SK-N-SH (cell line): ENCODE results near the gene KCNQ2. TPM values are rescaled to one million over a fixed set of nuclear protein-coding genes. Genes with fewer than 3 reads are reported as not detected.

Source experiments
- CTCF ChIA-PET: fragments of 300-600, 350-600 bp; formaldehyde crosslinking; extraction: SDS; loops from one replicate; lab custom pipeline; 2021; lab: Yijun Ruan, JAX
- POLR2A ChIA-PET: fragments of 350-600 bp; sonication (Branson Sonifier 250); formaldehyde crosslinking; extraction: SDS; loops from one replicate; lab custom pipeline; 2020; ENCODE audit warnings: antibody characterized with exemption, inconsistent platforms; lab: Yijun Ruan, JAX
- DNase-seq: peaks from one replicate; pipeline ENCODE4 v3.0.0; 2012
- H2AFZ ChIP-seq: fragments of 200-600 bp; sonication (generic); 2 replicates; pipeline ENCODE4 v1.8.1; 2016; ENCODE audit warnings: antibody characterized with exemption, mild to moderate bottlenecking, low read depth
- H3F3A ChIP-seq: fragments of 200-600 bp; sonication (generic); replicated peaks from 2 replicates; pipeline ENCODE3; 2016; ENCODE audit warnings: antibody characterized with exemption, mild to moderate bottlenecking; ENCODE audit not compliant: insufficient read depth
- H3K27ac ChIP-seq, 2 experiments: fragments of 200-500 bp in 1 of 2; fragments of 200-600 bp in 1 of 2; sonication (Bioruptor generic) in 1 of 2; sonication (generic), shearing (Covaris generic) in 1 of 2; 2 replicates each; pipeline versions ENCODE4 v1.5.1 to v1.6.1; 2014 to 2016; ENCODE audit warnings: low read depth in 2 of 2, inconsistent platforms in 1 of 2, low read length in 1 of 2, mild to moderate bottlenecking in 1 of 2, mixed read lengths in 1 of 2
- H3K27me3 ChIP-seq: fragments of 200-600 bp; sonication (generic), shearing (Covaris generic); 2 replicates; pipeline ENCODE4 v1.6.1; 2016; ENCODE audit warnings: mixed run types; ENCODE audit not compliant: insufficient read depth
- H3K36me3 ChIP-seq, 2 experiments: fragments of 200-500 bp in 1 of 2; fragments of 200-600 bp in 1 of 2; sonication (Bioruptor generic) in 1 of 2; sonication (generic) in 1 of 2; replicated peaks in 1 of 2; 2 replicates each; pipeline versions ENCODE3 to v1.5.1; 2014 to 2016; ENCODE audit warnings: low read length in 1 of 2, mild to moderate bottlenecking in 1 of 2; ENCODE audit not compliant: insufficient read depth in 2 of 2, control insufficient read depth in 1 of 2
- H3K4me1 ChIP-seq, 2 experiments: fragments of 200-500 bp in 1 of 2; fragments of 200-600 bp in 1 of 2; sonication (Bioruptor generic) in 1 of 2; sonication (generic), shearing (Covaris generic) in 1 of 2; 2 replicates each; pipeline versions ENCODE4 v1.5.1 to v1.6.1; 2014 to 2016; ENCODE audit warnings: low read depth in 1 of 2, low read length in 1 of 2, mixed run types in 1 of 2; ENCODE audit not compliant: insufficient read depth in 2 of 2, control insufficient read depth in 1 of 2
- H3K4me2 ChIP-seq: fragments of 200-600 bp; sonication (generic), shearing (Covaris generic); 2 replicates; pipeline ENCODE4 v1.6.1; 2017; ENCODE audit warnings: mixed run types
- H3K4me3 ChIP-seq, 2 experiments: fragments of 200-500 bp in 1 of 2; fragments of 200-600 bp in 1 of 2; sonication (Bioruptor generic) in 1 of 2; sonication (generic), shearing (Covaris generic) in 1 of 2; 2 replicates each; pipeline versions ENCODE4 v1.5.1 to v1.8.1; 2014 to 2016; ENCODE audit warnings: low read depth in 2 of 2, inconsistent platforms in 1 of 2, low read length in 1 of 2, mild to moderate bottlenecking in 1 of 2, mixed read lengths in 1 of 2, moderate library complexity in 1 of 2
- H3K79me2 ChIP-seq: fragments of 200-600 bp; sonication (generic); 2 replicates; pipeline ENCODE4 v1.8.1; 2017; ENCODE audit warnings: mild to moderate bottlenecking; ENCODE audit not compliant: insufficient read depth
- H3K9ac ChIP-seq: fragments of 200-600 bp; sonication (generic); 2 replicates; pipeline ENCODE4 v1.6.1; 2017; ENCODE audit warnings: mixed run types
- H3K9me2 ChIP-seq: fragments of 200-600 bp; sonication (generic); 2 replicates; pipeline ENCODE4 v1.6.1; 2017; ENCODE audit warnings: mixed run types
- H3K9me3 ChIP-seq: fragments of 200-600 bp; sonication (generic); 2 replicates; pipeline ENCODE4 v1.6.1; 2017; ENCODE audit warnings: mixed run types, mild to moderate bottlenecking, moderate library complexity
- H4K20me1 ChIP-seq: fragments of 200-600 bp; sonication (generic); 2 replicates; pipeline ENCODE4 v1.6.1; 2017; ENCODE audit warnings: mild to moderate bottlenecking, mixed run types; ENCODE audit not compliant: insufficient read depth
- CHD2 ChIP-seq: fragments of 150-350 bp; IDR thresholded peaks from 2 replicates; pipeline ENCODE4 v1.6.1; 2018; ENCODE audit warnings: low read length; ENCODE audit not compliant: partially characterized antibody
- CTCF ChIP-seq: fragments of 200-600 bp; sonication (generic); IDR thresholded peaks from 2 replicates; pipeline ENCODE4 v1.6.1; 2017; ENCODE audit warnings: antibody characterized with exemption, mild to moderate bottlenecking, moderate library complexity
- FOSL2 ChIP-seq: IDR thresholded peaks from 2 replicates; pipeline ENCODE4 v1.4.0; 2012; ENCODE audit warnings: low read depth, mild to moderate bottlenecking, moderate library complexity, borderline replicate concordance
- FOXJ3 ChIP-seq: sonication (generic); formaldehyde crosslinking; IDR thresholded peaks from 2 replicates; pipeline ENCODE4 v1.5.1; 2020; ENCODE audit warnings: mild to moderate bottlenecking, missing genetic modification reagents
- GABPA ChIP-seq: IDR thresholded peaks from 2 replicates; pipeline ENCODE4 v1.4.0; 2012; ENCODE audit warnings: low read depth, mild to moderate bottlenecking
- GATA2 ChIP-seq: sonication (generic); formaldehyde crosslinking; IDR thresholded peaks from 2 replicates; pipeline ENCODE4 v1.5.0; 2020; ENCODE audit warnings: mild to moderate bottlenecking, missing genetic modification reagents
- JUND ChIP-seq: IDR thresholded peaks from 2 replicates; pipeline ENCODE4 v1.4.0; 2012
- MAX ChIP-seq: IDR thresholded peaks from 2 replicates; pipeline ENCODE4 v1.4.0; 2012; ENCODE audit warnings: low read depth
- NFIC ChIP-seq: IDR thresholded peaks from 2 replicates; pipeline ENCODE4 v1.4.0; 2012; ENCODE audit warnings: borderline replicate concordance
- NRF1 ChIP-seq: IDR thresholded peaks from 2 replicates; pipeline ENCODE4 v1.6.1; 2012; ENCODE audit warnings: low read depth, mild to moderate bottlenecking, low read length
- RAD21 ChIP-seq: IDR thresholded peaks from 2 replicates; pipeline ENCODE4 v1.6.1; 2012; ENCODE audit warnings: mild to moderate bottlenecking, low read length
- RFX5 ChIP-seq: IDR thresholded peaks from 2 replicates; pipeline ENCODE4 v1.6.1; 2012; ENCODE audit warnings: mild to moderate bottlenecking, improper control_type of control experiment, low read length
- SIN3A ChIP-seq: IDR thresholded peaks from 2 replicates; pipeline ENCODE4 v1.6.1; 2012; ENCODE audit warnings: low read depth, mild to moderate bottlenecking, low read length, moderate library complexity, borderline replicate concordance
- TCF12 ChIP-seq: IDR thresholded peaks from 2 replicates; pipeline ENCODE4 v1.4.0; 2012
- USF1 ChIP-seq: IDR thresholded peaks from 2 replicates; pipeline ENCODE4 v1.4.0; 2012; ENCODE audit warnings: low read depth, borderline replicate concordance
- YY1 ChIP-seq: IDR thresholded peaks from 2 replicates; pipeline ENCODE4 v1.4.0; 2012; ENCODE audit warnings: low read depth, mild to moderate bottlenecking
- WGBS: methylation state at CpG from one replicate; pipeline ENCODE4 v1.1.6; 2017; ENCODE audit warnings: low lambda C conversion rate; 5-methylcytosine and 5-hydroxymethylcytosine counted together
- polyA plus RNA-seq, 3 experiments: library from polyadenylated mRNA; depleted of rRNA; stranded (reverse); fragments of >200 nt; gene quantifications; 2 replicates each; pipeline ENCODE4 v1.2.3, GENCODE V29; 2012
- TF ChIP-seq, protein P1 (sequence below): IDR thresholded peaks from 2 replicates; pipeline ENCODE4 v1.6.1; 2012; ENCODE audit warnings: mild to moderate bottlenecking, low read depth, low read length, moderate library complexity

Gene KCNQ2
- polyA plus RNA-seq, 1 of the 3 experiments (the other 2 are of a cell fraction), result 3.9 TPM

GRCh38 chr20:63402860-63403220 lies 69.6 kb downstream of the KCNQ2 start (continued):
- TF ChIP-seq CTCF (no peak), GATA2 (CRISPR knock-in tag) (no peak), MAX (no peak), NFIC (no peak), JUND (no peak), RFX5 (no peak), SIN3A (no peak), CHD2 (no peak)
- TF ChIP-seq, all 33 proteins: peak for 0

GRCh38 chr20:63402181-63402859 lies 70.1 kb downstream of the KCNQ2 start:
- TF ChIP-seq CHD2 (no peak), TCF12 (no peak), CTCF (no peak), USF1 (no peak), YY1 (no peak), RAD21 (no peak), MAX (no peak), FOSL2 (no peak), RFX5 (no peak), FOXJ3 (no peak), GABPA (no peak), NRF1 (no peak), NFIC (no peak)
- TF ChIP-seq, protein P1, sequence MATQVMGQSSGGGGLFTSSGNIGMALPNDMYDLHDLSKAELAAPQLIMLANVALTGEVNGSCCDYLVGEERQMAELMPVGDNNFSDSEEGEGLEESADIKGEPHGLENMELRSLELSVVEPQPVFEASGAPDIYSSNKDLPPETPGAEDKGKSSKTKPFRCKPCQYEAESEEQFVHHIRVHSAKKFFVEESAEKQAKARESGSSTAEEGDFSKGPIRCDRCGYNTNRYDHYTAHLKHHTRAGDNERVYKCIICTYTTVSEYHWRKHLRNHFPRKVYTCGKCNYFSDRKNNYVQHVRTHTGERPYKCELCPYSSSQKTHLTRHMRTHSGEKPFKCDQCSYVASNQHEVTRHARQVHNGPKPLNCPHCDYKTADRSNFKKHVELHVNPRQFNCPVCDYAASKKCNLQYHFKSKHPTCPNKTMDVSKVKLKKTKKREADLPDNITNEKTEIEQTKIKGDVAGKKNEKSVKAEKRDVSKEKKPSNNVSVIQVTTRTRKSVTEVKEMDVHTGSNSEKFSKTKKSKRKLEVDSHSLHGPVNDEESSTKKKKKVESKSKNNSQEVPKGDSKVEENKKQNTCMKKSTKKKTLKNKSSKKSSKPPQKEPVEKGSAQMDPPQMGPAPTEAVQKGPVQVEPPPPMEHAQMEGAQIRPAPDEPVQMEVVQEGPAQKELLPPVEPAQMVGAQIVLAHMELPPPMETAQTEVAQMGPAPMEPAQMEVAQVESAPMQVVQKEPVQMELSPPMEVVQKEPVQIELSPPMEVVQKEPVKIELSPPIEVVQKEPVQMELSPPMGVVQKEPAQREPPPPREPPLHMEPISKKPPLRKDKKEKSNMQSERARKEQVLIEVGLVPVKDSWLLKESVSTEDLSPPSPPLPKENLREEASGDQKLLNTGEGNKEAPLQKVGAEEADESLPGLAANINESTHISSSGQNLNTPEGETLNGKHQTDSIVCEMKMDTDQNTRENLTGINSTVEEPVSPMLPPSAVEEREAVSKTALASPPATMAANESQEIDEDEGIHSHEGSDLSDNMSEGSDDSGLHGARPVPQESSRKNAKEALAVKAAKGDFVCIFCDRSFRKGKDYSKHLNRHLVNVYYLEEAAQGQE, result no peak
- Histone ChIP-seq H3F3A (no peaks in the 10 kb centered on the region), H3K4me2 (no peak overlapping the region), H3K36me3 (no peaks in the 10 kb centered on the region), H2AFZ (no peak overlapping the region), H3K9me2 (no peaks in the 10 kb centered on the region), H3K27me3 (peaks cover 38% of the 10 kb centered on the region), H3K9ac (no peak overlapping the region), H3K4me1 (peaks cover 0 to 38% of the 10 kb centered on the region in 2 experiments; a peak in 1 of 4 replicates), H3K9me3 (no peaks in the 10 kb centered on the region), H4K20me1 (no peaks in the 10 kb centered on the region), H3K79me2 (no peaks in the 10 kb centered on the region), H3K27ac (no peak overlapping the region), H3K4me3 (no peak overlapping the region)
- CTCF ChIA-PET, result interaction anchor here (1.0 to 4.6 kb wide), 6 partner anchors 20 to 111 kb away, joined by 3 to 27 read pairs (median 6); no protein-coding TSS in a partner anchor
- no peak for DNase-seq
- 35% methylated on average over 18 of the region's 24 CpGs for WGBS
- POLR2A ChIA-PET, result interaction anchor here (1.1 kb wide), 1 partner anchor 118 kb away, joined by 3 read pairs; the partner anchor contains the start of gene PPDPF
